Chondrocyte (in vitro differentiated cells): ENCODE measurements around the gene ITPRIPL2. TPM values are rescaled to one million over a fixed set of nuclear protein-coding genes. Genes with fewer than 3 reads are reported as not detected.

Experiments used
- DNase-seq: peaks from one replicate; pipeline ENCODE4 v3.0.0; 2021; ENCODE audit warnings: mixed read lengths, low spot score
- H3K27ac Mint-ChIP-seq: one replicate; pipeline ENCODE4 v1.8.0; 2021; ENCODE audit warnings: mild to moderate bottlenecking, moderate library complexity, mixed read lengths; ENCODE audit not compliant: unreplicated experiment
- H3K27me3 Mint-ChIP-seq: 2 replicates; pipeline ENCODE4 v1.8.0; 2021; ENCODE audit warnings: low read depth, mixed read lengths
- H3K36me3 Mint-ChIP-seq: 2 replicates; pipeline ENCODE4 v1.8.0; 2021; ENCODE audit warnings: low read depth, mixed read lengths
- H3K4me1 Mint-ChIP-seq: 2 replicates; pipeline ENCODE4 v1.8.0; 2021; ENCODE audit warnings: low read depth, mild to moderate bottlenecking, mixed read lengths
- H3K4me3 Mint-ChIP-seq: one replicate; pipeline ENCODE4 v1.8.0; 2021; ENCODE audit warnings: mild to moderate bottlenecking, moderate library complexity, mixed read lengths; ENCODE audit not compliant: unreplicated experiment
- H3K9me3 Mint-ChIP-seq: 2 replicates; pipeline ENCODE4 v1.8.0; 2021; ENCODE audit warnings: low read depth, mixed read lengths
- CTCF ChIP-seq: fragments of 200-600 bp; sonication (generic); IDR thresholded peaks from 2 replicates; pipeline ENCODE4 v1.5.0; 2021; ENCODE audit warnings: antibody characterized with exemption, mild to moderate bottlenecking, moderate library complexity
- total RNA-seq: library from RNA; stranded (reverse); gene quantifications from 3 replicates; pipeline ENCODE4 v1.2.1, GENCODE V29; 2021

The ITPRIPL2 gene
- total RNA-seq, 1 donor from 2014 or later: 65.0 TPM

DNA sequence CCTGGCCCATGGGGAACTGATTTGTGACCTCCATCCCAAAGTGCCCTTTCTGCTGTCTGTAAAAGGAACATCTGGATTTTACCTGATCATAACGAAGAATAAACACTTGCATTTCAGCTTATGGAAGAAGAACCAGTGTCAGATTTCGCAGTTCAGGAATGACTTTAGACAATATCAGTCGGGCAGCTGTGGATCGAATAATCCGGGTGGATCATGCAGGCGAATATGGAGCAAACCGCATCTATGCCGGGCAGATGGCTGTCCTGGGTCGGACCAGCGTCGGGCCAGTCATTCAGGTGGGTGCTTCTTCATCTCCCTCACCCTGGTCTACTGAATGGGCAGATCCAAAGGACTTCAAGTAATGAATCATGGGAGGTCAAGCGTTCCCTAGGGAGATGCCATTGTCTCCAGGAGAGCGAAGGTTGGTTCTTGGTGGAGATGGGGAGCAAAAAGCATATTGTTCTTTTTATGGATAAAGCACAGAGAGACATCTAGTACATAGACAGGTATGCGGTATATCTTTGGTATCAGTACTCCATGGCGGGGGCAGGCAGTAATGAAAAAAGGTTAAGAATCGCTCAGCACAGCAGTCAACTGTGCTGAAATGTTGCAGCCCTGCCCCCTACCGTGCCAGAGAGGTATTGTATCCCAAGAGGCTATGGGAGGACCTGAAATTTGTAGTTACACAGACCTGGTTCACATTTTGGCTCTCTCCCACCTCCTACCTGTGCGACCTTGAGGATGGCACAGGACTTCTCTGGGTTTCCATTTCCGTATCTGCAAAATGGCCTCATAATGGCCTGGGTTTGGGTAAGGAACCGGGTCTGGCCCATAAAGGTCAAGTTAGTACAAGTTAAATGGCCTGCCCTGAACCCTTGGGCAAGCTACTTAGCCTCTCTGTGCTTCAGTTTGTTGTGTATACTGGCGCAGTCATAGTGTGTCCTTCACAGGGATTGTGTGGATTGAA, 41.7 kb upstream of the ITPRIPL2 start:
- DNase-seq: no peak
- TF ChIP-seq CTCF: peak; percentile 84
- H3K9me3 Mint-ChIP-seq: no peaks in the 10 kb centered on the region
- H3K27ac Mint-ChIP-seq: no peak overlapping the region
- no peaks in the 10 kb centered on the region for H3K27me3 Mint-ChIP-seq
- peaks cover 6% of the 10 kb centered on the region for H3K36me3 Mint-ChIP-seq
- peaks cover 17% of the 10 kb centered on the region for H3K4me1 Mint-ChIP-seq
- H3K4me3 Mint-ChIP-seq: no peak overlapping the region

GRCh38 chr16:19073344-19073743, 40.4 kb upstream of the ITPRIPL2 start:
- no peak overlapping the region for H3K4me3 Mint-ChIP-seq

DNA sequence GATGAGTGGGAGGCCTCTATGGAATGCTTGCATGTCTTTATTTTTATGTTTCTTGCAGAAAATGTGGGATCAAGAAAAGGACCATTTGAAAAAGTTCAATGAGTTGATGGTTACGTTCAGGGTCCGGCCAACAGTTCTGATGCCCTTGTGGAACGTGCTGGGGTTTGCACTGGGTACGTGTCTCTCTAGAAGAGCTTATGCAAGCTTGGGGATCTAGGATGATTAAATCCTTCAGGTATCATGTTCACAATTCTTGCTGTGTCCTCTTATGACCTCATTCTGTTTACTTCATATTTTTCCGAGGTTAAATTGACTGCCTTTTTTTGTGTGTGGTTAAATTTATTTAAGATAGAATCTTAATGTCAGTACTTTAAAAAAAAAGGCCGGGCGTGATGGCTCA, 39.9 kb upstream of the ITPRIPL2 start:
- no peaks in the 10 kb centered on the region for H3K9me3 Mint-ChIP-seq
- DNase-seq: no peak
- H3K27ac Mint-ChIP-seq: no peak overlapping the region
- no peak for TF ChIP-seq CTCF
- no peak overlapping the region for H3K4me3 Mint-ChIP-seq
- H3K36me3 Mint-ChIP-seq: peaks cover 10% of the 10 kb centered on the region
- peaks cover 3% of the 10 kb centered on the region for H3K4me1 Mint-ChIP-seq
- H3K27me3 Mint-ChIP-seq: no peaks in the 10 kb centered on the region

More at GRCh38 chr16:19073344-19073743, 40.4 kb upstream of the ITPRIPL2 start:
- no peak for TF ChIP-seq CTCF
- Mint-ChIP-seq H3K27me3 (no peaks in the 10 kb centered on the region), H3K27ac (no peak overlapping the region), H3K4me1 (peaks cover 9% of the 10 kb centered on the region), H3K9me3 (no peaks in the 10 kb centered on the region), H3K36me3 (peaks cover 6% of the 10 kb centered on the region)
- DNase-seq: no peak

- H3K9me3 Mint-ChIP-seq: no peaks in the 10 kb centered on the region
- H3K4me3 Mint-ChIP-seq: no peak overlapping the region
- no peak for TF ChIP-seq CTCF
- no peak for DNase-seq
- peaks cover 10% of the 10 kb centered on the region for H3K36me3 Mint-ChIP-seq
- no peaks in the 10 kb centered on the region for H3K4me1 Mint-ChIP-seq
- no peak overlapping the region for H3K27ac Mint-ChIP-seq
- no peaks in the 10 kb centered on the region for H3K27me3 Mint-ChIP-seq
These were observed 38.3 kb upstream of the ITPRIPL2 start for GRCh38 chr16:19075511-19075910.

- TF ChIP-seq CTCF: no peak
- no peaks in the 10 kb centered on the region for H3K27me3 Mint-ChIP-seq
- DNase-seq: no peak
- H3K27ac Mint-ChIP-seq: no peak overlapping the region
- peaks cover 13% of the 10 kb centered on the region for H3K36me3 Mint-ChIP-seq
- H3K4me1 Mint-ChIP-seq: no peaks in the 10 kb centered on the region
- H3K9me3 Mint-ChIP-seq: no peaks in the 10 kb centered on the region
- H3K4me3 Mint-ChIP-seq: no peak overlapping the region
These were observed 35.9 kb upstream of the ITPRIPL2 start for GRCh38 chr16:19077879-19078278.
